Stimulated activated CD4-positive, alpha-beta T cell treated with anti-CD3 and anti-CD28 coated beads, Interleukin-4, amount 100 ng/mL, for 48 hours (primary cell): Measurements from ENCODE around the gene TACC2.

Experiments used
- DNase-seq, 2 donors: peaks; one replicate each; pipeline ENCODE4 v3.0.0-alpha.2; 2020; ENCODE audit warnings: low read depth in 2 of 2

The TACC2 gene

DNA sequence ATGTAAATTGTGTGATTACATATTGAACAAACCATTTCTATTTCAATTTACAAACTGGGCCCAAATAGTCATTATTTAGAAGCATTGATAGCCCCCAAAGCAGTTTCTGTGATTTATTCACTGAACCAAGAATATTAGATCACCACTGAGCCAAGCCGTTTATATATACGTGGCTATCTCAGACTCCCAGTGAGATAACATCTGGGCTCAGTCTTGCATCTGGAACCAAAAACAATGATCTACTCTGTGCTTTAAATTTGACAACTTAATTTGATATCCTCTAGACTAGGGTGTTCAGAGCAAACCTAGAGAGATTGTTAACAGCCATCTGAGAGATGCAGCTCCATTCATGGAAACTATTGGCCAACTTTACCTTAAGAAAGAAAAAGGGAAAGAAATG is 240.7 kb downstream of the TACC2 start:
- DNase-seq = no peak

GRCh38 chr10:122230222-122230621 is 241.3 kb downstream of the TACC2 start:
- no peak for DNase-seq

DNA sequence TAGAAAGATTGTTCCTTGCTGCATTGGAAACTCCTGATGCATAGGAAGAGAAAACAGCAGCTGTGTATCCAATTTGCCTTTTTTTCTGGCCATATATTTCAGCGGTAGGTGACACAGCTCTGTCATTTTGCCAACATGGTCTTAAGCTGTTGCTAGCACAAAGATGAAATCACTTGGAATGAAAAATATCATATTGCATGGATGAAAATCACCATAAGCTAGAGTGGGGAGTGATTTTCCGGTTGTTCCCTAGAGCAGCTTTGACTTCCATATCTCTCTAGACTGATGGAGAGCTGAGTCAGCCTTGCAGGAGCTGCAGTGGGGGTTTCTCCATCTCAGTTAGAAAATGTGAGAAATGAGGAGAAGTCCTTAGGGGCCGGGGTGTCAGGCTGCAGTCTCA is 243.8 kb downstream of the TACC2 start:
- no peak for DNase-seq

- DNase-seq = no peak
Observed at GRCh38 chr10:122233857-122234348, 244.9 kb downstream of the TACC2 start.

DNA sequence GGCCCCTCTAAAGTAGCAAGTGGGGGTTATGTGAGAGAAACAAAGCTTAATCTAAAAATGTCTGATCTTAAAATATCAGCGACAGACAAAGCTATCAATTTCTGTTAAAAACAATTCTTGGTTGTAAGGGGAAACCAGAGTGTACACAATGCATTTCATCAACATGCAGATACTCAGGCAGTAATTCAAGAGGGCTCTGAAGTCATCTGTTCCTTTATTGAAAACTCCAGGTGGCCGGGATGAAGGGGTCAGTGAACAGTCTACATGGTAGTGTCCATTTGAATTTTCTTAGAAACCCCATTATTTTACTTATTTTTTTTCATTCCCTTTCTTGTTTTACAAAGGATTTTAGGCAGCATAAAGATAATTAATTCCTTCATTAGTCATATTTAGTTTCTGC is 245.5 kb downstream of the TACC2 start:
- no peak for DNase-seq

DNA sequence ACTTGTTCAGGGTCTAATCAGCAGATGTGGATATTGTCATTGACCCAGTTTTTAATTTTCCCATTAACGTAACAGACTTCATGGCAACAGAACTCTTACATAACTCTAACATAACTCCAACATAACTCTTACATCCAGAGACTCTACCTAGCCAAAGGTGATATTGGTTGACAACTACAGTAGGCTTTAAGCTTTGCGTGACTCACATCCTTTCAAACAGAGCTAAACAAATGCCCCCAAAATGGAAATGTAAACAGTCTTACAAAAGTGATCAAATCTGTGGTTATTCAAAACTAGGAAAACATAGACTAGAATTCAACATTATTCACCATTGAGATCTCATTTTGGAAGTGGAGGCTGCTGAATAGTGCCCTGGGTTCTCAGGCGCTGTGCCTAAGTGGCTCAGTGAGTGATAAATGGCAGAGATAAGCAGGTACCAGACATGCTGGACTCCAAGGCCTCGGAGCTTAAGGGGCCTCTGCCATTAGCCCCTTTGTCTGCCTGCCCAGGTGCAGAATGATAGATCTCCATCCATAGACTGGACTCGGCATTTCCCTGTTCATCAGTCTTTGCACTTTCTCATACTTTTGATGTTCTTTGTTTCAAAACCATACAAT is 247.8 kb downstream of the TACC2 start:
- no peak for DNase-seq

DNA sequence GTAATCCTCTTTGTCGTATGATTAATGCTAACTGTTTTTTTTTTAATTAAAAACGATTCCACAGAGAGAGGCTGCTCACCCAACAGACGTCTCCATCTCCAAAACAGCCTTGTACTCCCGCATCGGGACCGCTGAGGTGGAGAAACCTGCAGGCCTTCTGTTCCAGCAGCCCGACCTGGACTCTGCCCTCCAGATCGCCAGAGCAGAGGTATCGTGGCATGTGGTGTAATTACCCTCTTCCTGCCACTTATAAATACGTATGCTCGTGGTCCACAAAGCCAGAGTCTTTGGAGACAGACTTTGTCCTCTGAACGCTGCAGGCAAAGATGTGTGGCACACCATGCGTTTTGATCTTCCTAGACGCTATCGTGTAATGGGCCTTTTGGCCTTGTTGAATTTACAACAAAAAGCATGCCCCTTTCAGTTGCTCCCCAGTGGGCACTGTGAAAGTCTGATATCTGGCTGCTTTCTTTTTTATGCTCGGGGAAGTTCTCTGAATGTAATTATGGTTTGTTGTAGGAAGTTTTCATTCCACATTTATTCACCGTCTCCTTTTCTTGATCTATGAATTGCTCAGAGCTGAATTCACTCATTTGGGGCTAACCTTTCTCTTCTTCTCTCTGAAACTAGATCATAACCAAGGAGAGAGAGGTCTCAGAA is 248.5 kb downstream of the TACC2 start:
- no peak for DNase-seq

GRCh38 chr10:122239578-122240257 is 250.8 kb downstream of the TACC2 start:
- no peak for DNase-seq

DNA sequence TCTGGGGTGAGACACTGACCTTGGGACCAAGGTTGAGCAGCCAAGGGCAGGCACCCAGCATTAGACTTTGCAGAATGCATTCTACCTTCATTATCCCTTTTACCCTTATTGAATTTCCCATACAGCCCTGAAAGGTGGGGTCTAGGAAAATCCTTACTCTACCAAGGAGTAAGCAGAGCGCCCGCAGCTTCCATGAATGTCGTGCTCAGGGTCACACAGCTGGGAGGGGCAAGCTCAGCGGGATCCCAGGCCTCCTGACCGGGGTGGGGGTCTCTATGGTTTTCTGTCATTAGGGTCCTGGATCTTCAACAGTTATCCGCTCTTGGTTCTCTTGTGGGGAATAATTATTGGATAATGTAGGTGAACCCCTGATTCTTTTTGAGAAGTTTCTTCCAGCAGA is 251.4 kb downstream of the TACC2 start:
- DNase-seq = no peak

DNA sequence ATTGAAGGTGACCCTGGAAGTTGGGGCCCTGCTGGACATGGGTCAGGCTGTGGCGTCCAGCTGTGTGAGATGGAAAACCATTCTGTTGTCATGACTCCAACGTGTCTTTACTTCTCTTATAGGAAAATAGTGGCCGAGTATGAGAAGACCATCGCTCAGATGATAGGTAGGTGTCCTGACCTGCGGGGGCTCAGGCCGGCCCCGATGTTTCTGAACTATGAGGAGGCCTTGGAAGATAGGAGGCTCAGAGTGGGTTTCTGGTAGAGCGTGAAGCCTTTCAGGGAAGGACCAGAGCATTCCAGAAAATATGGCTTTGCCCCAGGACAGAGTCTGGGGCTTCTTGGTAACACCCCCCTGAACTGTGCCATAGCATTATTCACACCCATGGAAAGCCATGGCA is 252.9 kb downstream of the TACC2 start:
- no peak for DNase-seq

GRCh38 chr10:122243550-122243949 is 254.6 kb downstream of the TACC2 start:
- DNase-seq = no peak

GRCh38 chr10:122244001-122244975 is 255.3 kb downstream of the TACC2 start:
- DNase-seq = no peak

DNA sequence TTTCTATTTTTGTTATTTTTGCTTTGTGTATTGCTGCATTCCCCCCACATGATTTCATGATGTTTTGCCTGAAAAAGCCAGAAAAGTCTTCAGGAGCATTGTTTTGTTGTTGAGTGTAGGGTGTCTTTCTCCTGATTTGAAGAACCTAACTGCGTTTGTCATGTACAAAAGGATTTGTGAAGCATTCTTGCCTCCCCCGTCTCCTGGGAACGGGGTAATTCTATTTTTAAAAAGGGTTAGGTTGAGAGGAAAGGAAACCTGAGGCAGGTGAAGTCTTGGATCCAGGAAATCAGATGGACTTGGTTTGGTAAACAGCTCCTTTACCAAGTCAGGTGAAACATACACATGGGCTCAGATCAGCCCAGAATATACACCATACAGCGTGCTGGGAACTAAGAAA is 256.2 kb downstream of the TACC2 start:
- no peak for DNase-seq

- DNase-seq = no peak
Observed at GRCh38 chr10:122245897-122246296, 256.9 kb downstream of the TACC2 start.

GRCh38 chr10:122246830-122247520 is 258.0 kb downstream of the TACC2 start:
- DNase-seq = no peak

GRCh38 chr10:122248356-122249302 is 259.7 kb downstream of the TACC2 start:
- DNase-seq = no peak

GRCh38 chr10:122249303-122249850 is 260.4 kb downstream of the TACC2 start:
- DNase-seq = no peak

GRCh38 chr10:122249991-122250750 is 261.2 kb downstream of the TACC2 start:
- no peak for DNase-seq
